Left kidney (tissue), 8 donors: Measurements from ENCODE around the gene IQSEC1. TPM values are rescaled to one million over a fixed set of nuclear protein-coding genes. Genes with fewer than 3 reads are reported as not detected.

ENCODE experiments used
- DNase-seq: peaks from one replicate; pipeline ENCODE4 v3.0.0-alpha.2; 2013
- long read RNA-seq, 8 donors: transcript quantifications; one replicate each; lab custom pipeline, GENCODE V29; 2026
- polyA plus RNA-seq: library from polyadenylated mRNA; unstranded; fragments of 120-200 nt; gene quantifications from one replicate; pipeline ENCODE4 v1.2.1, GENCODE V29; 2013; ENCODE audit not compliant: insufficient read length

The IQSEC1 gene
- polyA plus RNA-seq: 32.1 TPM
- long read RNA-seq, donor 1: 0 reads
- long read RNA-seq, donor 2: 0 reads
- long read RNA-seq, donor 3, partial matches to known transcripts: 41 of 41 reads
- long read RNA-seq, donor 3, other reads (novel, unspliced or antisense): 0 of 41 reads
- long read RNA-seq, donor 4: 0 reads
- long read RNA-seq, donor 5, partial matches to known transcripts: 11 of 11 reads
- long read RNA-seq, donor 5, other reads (novel, unspliced or antisense): 0 of 11 reads
- long read RNA-seq, donor 6: 0 reads
- long read RNA-seq, donor 7, full-length matches to known transcripts: 1 of 1 reads
- long read RNA-seq, donor 7, partial matches to known transcripts: 0 of 1 reads
- long read RNA-seq, donor 7, other reads (novel, unspliced or antisense): 0 of 1 reads
- long read RNA-seq, donor 8: 0 reads

DNA sequence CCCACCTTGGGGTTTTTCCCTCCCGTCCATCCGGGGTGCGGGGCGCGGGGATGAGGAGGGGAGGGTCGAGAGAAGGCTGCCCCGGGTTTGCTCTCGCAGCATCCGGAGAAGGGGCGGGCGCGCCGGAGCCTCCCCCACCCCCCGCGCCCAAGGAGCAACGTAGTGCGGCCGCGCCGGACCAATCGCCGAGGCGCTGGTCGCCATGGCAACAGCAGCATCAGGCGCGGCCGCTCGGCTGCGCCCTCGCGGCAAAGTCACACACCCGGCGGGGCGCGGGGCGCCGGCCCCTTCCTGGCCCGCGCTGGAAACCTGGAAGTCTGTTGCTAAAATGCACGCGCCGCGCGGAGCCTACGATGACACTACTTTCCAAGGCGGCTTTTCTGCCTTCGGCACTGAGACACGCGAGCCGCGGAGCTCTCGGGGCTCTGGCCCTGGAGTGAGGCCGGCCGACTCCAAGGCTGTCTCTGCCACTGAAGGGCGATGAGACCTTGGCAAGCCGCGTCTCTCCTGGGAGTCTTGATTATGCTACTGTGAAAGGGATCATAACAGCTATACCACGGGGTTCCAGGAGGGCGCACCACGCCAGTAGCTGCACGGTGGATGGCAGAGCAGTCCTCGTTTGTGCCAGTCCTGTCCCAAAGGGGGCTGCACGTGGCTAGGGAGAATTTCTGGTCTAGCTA, at the start of gene IQSEC1:
IQSEC1 (minus strand) TSS at position 104 of the 680 bp plus-strand sequence. CDS start 415 bp downstream, outside the sequence.
- peak; percentile 50 for DNase-seq

DNA sequence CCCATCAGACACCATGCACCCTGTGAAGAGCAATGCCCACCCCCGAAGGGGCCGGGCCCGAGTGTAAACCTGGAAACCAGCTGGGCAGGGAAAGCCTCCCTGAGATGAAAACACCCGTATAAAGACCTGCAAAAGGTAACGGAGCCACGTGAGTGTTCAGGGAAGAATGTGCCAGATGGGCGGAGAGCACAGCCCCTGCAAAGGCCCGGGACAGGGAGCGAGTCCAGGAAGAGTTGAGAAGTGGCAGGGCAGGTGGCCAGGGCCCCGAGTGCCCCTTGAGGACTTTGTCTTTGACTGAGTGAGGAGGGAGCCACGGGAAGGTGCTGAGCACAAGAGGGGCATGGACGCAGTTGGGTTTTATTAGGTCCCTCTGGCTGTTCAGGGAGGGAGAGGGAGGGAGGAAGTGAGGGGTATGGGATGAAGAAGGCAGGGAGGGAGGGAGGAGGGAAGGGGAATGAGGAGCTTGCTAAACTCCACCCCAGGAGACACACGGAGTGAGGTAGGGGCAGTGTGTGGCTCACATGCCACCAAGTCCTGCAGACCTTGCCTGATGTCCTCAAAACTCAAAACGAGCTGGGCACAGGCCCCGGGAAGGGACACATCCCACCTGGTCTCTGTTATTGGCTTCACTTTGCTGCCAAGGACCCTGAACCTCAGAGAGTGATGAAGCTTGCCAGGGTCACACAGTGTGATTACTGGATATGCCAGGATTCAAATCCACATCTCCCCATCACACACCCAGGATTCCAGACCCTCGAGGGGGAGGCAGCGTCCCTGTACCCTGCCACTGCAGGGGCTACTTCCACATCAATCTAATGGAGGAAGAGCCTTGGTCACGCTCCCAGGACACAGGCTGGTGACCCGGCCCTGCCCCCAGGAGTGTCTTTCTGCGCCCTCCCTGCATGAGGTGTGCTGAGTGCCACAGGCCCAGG, 49.1 kb upstream of the IQSEC1 start:
- DNase-seq: no peak

- DNase-seq: no peak
These were observed 48.3 kb upstream of the IQSEC1 start for GRCh38 chr3:13121553-13122001.

DNA sequence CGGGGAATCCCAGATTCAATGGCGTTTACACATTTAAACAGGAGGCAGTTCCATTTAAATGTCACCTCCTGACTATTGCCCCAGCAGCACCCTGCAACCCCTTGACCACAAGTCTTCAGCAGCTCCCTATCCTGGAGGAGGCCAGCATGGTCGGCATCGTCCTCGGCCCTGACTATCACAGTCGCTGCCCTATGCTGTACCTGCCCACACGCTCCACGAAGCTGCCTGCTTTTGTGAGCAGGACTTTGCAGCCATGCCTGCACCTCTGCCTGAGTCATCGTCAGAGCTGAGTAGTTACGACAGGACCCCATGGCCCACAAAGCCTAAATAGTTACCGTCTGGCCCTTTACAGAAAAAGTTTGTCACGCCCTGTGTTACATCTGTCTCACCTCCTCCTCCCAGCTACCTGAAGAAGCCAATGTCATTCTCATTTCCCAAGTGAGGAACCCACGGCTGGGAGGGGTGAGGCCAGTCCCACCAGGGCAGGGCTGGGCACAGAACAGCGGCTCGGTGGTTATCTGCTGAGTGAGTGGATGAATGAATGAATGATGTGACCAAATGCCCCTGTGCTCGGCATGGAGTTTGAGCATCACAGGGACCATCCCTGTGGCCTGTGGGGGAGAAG, 47.8 kb upstream of the IQSEC1 start:
- no peak for DNase-seq

GRCh38 chr3:13120289-13120927, 47.2 kb upstream of the IQSEC1 start:
- no peak for DNase-seq

DNA sequence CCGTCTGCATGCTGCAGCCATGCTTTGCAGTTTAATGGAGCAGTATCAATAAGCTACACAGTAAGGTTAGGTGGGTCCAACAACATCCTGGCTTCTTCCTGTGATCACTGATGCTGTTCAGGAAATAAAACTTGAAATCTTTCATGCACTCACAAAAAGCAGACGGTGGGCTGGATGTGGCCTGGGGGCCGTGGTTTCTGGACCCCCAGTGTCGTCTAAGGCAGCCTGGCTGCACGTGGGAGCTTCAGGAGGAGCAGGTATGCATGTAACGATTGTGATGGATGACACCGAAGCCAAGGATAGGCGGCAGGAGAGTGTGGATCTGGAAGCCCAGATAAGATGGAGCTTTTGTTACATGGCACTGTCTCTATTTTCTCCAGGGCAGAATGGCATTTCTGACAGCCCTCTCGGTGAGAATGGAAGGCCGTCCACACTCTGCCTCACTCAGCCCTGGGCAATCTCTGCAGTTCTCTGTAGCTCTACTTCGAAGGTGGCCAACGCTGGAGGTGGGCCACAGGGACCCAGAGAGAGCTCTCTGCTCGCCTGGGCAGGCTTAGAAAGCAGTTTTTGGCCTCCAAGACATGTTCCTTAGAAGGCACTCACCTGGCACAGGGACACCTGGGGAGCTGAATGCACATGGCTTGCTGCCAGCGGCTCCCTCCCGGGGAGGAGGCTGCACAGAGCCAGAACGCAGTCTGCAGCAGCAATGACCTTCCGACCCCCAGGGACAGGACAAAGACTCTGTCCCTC, 46.4 kb upstream of the IQSEC1 start:
- no peak for DNase-seq

DNA sequence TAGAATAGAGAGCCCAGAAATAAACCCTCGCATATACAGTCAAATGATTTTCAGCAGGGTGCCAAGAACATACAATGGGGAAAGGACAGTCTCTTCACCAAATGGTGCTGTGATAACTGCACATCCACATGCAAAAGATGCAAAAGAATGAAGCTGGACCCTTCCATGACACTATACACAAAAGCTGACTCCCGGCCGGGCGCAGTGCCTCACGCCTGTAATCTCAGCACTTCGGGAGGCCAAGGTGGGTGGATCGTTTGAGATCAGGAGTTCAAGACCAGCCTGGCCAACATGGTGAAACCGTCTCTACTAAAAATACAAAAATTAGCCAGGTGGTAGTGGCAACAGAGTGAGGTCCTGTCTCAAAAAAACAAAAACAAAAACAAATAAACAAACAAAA, 43.2 kb upstream of the IQSEC1 start:
- no peak for DNase-seq

DNA sequence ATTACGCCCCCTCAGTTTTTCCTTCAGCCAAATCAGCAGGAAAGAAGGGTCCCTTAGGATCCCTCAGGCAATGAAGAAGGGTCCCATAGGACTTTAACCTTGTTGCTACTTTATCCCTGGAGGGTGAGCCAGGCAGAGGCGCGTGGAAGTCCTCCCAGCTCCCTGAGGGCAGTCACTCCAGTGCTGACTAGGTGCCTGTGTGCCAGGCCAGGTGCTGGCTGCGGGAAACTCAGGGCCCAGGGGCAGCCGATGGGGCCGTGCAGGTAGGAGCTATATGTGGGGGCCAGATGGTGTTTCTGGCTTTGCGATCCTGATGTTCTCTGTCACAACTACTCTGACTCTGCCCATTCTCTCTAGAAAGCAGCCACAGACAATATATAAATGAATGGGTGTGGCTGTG, 42.8 kb upstream of the IQSEC1 start:
- DNase-seq: no peak

- DNase-seq: no peak
These were observed 42.3 kb upstream of the IQSEC1 start for GRCh38 chr3:13115576-13115910.

DNA sequence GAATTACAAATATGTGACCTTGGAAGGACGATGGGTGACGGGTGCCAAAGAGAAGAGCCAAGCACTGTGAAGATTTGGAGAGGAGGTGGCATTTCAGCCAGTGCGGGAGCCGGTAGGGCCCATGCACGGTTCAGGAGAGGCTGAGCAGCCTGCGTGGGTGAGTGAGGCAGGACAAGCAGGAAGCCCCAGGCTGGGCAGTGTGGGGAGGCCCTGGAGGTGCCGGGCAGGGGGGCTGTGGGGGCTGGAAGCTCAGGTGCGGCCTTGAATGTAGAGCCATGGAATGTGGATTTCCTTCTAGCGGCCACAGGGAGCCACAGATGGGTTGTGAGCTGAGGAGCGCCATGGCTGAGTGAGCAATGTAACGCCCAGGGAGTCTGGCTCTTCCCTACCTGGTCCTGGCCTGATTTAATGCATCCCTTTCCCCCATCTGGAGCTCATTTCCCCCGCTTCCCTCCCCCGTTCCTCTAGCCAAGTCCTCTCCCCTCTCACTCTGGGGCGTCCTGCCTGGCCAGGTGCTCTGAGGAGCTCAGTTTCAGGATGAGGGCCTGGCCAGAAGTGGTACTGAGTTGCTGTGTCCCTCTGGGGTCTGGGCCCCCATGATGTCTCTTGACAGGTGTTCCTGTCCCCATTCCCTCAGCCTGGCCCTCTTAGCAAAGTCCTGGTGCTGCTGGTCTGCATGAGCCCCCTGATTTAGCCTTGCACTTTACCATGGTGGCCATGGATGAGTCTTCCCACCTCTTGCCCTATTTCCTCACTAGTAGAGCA, 41.8 kb upstream of the IQSEC1 start:
- DNase-seq: no peak

DNA sequence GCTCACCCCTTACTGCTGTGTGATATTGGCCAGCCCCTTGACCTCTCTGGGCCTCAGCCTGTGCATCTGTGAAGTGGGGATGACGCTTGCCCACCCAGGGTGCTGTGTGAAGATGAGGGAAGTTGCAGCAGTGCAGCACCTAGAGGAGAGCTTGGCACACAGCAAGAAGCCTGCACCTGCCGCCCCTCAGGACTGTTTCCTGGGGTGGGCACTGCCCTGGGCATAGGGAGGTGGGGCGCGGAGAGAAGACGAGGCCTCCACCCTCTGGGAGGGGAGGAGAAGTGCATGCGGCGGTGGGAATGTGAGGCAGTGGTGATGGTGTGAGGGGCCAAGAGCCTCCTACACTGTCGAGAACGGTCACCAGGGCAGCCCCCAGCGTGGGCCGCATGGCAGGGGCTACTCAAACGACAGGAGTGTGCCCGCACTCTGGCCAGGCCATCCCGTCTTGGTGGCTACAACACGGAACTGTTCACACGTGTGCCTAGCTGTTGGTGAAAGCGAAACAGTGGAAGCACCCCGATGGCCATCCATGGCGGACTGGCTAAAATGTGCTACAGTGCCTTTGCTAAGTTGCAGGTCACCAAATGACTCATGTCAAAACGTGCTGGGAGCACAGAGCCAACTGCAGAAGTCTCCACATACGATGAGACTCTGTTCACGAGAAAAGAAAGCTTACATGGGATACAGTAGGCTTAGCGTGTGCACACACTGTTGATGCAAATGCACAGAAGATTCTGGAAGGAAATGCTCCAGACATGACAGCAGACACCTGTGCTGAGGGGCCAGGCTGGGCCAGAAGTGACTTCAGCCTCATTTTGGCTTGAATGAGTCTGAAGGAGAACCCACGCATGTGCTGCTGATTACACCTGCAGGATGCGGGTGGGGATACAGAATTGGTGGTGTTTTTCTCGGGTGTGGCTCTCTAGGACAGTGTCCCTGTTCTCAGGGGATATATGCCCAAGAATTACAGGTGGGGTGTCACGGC, 40.4 kb upstream of the IQSEC1 start:
- DNase-seq: no peak

DNA sequence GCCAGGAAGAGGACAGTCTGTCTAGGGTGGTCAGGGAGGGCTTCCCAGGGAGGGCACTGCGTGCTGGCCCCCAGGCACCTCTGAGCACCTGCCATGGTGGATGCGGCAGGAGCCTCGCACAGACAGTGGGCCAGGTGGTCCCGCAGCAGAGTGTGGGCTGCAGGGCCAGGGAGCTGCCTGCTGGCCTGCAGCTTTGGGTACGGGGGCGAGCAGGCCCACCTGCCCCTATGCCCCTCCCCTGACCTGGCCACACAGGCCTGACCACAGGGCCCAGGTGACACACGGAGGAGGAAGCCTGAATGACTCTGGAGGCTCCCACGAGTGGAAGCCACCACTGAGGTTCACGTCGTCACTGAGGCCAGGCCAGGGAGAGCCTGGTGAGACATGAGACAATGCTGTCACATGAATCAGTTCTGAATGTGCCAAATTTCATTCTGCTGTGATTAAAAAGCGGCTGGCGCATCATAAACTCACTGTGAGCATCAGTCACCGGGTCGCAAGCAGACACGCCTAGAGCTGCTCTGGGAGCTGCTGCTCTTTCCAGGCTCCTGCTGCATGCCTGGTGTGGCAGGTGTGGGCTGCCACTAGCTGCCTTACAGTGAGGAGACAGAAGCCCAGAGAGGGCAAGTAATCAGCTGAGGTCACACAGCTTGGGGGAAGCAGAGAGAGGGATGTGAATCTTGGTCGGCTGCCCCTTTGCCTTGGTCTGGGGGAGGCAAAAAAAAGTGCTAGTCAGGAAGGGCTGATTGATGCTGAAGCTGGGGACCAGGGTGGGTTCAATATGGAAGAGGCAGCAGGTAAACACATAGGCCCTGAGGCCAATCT, 39.5 kb upstream of the IQSEC1 start:
- no peak for DNase-seq

- no peak for DNase-seq
These were observed 38.8 kb upstream of the IQSEC1 start for GRCh38 chr3:13111873-13112520.

GRCh38 chr3:13111173-13111872, 38.1 kb upstream of the IQSEC1 start:
- DNase-seq: no peak

DNA sequence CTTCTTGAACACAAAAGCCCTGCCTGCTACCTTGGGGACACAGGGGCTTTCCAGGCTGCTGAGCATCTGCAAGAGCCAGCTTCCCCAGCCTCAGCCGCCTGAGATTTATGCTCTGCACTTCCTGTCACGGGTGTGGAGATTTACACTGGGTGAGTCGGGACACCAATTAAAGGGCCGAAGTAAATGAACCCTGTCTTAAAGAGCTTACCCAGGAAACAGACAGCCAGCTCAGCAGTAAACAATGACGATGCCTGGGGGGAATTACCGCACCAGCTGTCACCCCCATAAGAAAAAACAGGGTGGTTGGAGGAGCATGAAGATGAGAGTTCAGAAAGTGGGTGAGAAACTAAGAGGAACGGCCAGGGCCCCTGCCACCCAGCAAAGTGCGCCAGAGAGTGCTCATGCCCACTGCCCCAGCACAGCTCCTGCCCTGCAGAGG, 37.5 kb upstream of the IQSEC1 start:
- DNase-seq: peak; percentile 70

- DNase-seq: no peak
These were observed 36.3 kb upstream of the IQSEC1 start for GRCh38 chr3:13109516-13109915.
